Stimulated activated CD4-positive, alpha-beta T cell treated with anti-CD3 and anti-CD28 coated beads, Interleukin-15, amount 100 ng/mL, for 24 hours (primary cell): ENCODE data around the gene BCAR1.

ENCODE experiments used
- DNase-seq: peaks from one replicate; pipeline ENCODE4 v3.0.0-alpha.2; 2020

The BCAR1 gene

GRCh38 chr16:75267631-75268264 is 16.3 kb upstream of the BCAR1 start:
- no peak for DNase-seq

GRCh38 chr16:75266738-75267630 is 15.6 kb upstream of the BCAR1 start:
- DNase-seq = no peak

GRCh38 chr16:75265911-75266701 is 14.7 kb upstream of the BCAR1 start:
- DNase-seq = peak; percentile 32

- DNase-seq = no peak
Observed at GRCh38 chr16:75264999-75265910, 13.8 kb upstream of the BCAR1 start.

- DNase-seq = no peak
Observed at GRCh38 chr16:75264457-75264998, 13.1 kb upstream of the BCAR1 start.

- DNase-seq = no peak
Observed at GRCh38 chr16:75263963-75264445, 12.6 kb upstream of the BCAR1 start.

GRCh38 chr16:75263291-75263962 is 12.0 kb upstream of the BCAR1 start:
- DNase-seq = no peak

GRCh38 chr16:75262800-75263127 is 11.3 kb upstream of the BCAR1 start:
- DNase-seq = no peak

- DNase-seq = no peak
Observed at GRCh38 chr16:75262104-75262799, 10.8 kb upstream of the BCAR1 start.

- DNase-seq = no peak
Observed at GRCh38 chr16:75261590-75262078, 10.2 kb upstream of the BCAR1 start.

- DNase-seq = no peak
Observed at GRCh38 chr16:75260851-75261589, 9.6 kb upstream of the BCAR1 start.

- DNase-seq = no peak
Observed at GRCh38 chr16:75258807-75259141, 7.3 kb upstream of the BCAR1 start.

GRCh38 chr16:75257886-75258806 is 6.7 kb upstream of the BCAR1 start:
- DNase-seq = no peak

- DNase-seq = no peak
Observed at GRCh38 chr16:75256696-75257343, 5.4 kb upstream of the BCAR1 start.

GRCh38 chr16:75256059-75256571 is 4.7 kb upstream of the BCAR1 start:
- no peak for DNase-seq

- DNase-seq = no peak
Observed at GRCh38 chr16:75254359-75254837, 3.0 kb upstream of the BCAR1 start.

- no peak for DNase-seq
Observed at GRCh38 chr16:75252946-75253911, 1.8 kb upstream of the BCAR1 start.
